ENCODE results near the gene CXCL5.
"Not testable (repeated sequence)": the region's sequence is repeated elsewhere in the genome, so short reads cannot be mapped to it uniquely, and the experiment has no call there.

Gene CXCL5

GRCh38 chr4:73976716-73977115 lies 21.8 kb downstream of the CXCL5 start:
- H3K27ac ChIP-seq = no peak overlapping the region
- DNase-seq (ENCODE audit: low read depth, low spot score) = no peak

GRCh38 chr4:73976217-73976616 lies 22.3 kb downstream of the CXCL5 start:
- no peak for DNase-seq (ENCODE audit: low read depth, low spot score)
- no peak overlapping the region for H3K27ac ChIP-seq

GRCh38 chr4:73974352-73974751 lies 24.1 kb downstream of the CXCL5 start:
- DNase-seq (ENCODE audit: low read depth, low spot score) = no peak
- no peak overlapping the region for H3K27ac ChIP-seq

GRCh38 chr4:73970945-73971344 lies 27.5 kb downstream of the CXCL5 start:
- no peak for DNase-seq (ENCODE audit: low read depth, low spot score)
- H3K27ac ChIP-seq = no peak overlapping the region

- DNase-seq (ENCODE audit: low read depth, low spot score) = no peak
- no peak overlapping the region for H3K27ac ChIP-seq
Observed at GRCh38 chr4:73970011-73970410, 28.5 kb downstream of the CXCL5 start.

- DNase-seq (ENCODE audit: low read depth, low spot score) = no peak
- H3K27ac ChIP-seq = no peak overlapping the region
Observed at GRCh38 chr4:73967866-73968265, 30.6 kb downstream of the CXCL5 start.

- no peak for DNase-seq (ENCODE audit: low read depth, low spot score)
- no peak overlapping the region for H3K27ac ChIP-seq
Observed at GRCh38 chr4:73964862-73965611, 33.4 kb downstream of the CXCL5 start.

GRCh38 chr4:73962724-73963123 lies 35.8 kb downstream of the CXCL5 start:
- H3K27ac ChIP-seq = no peak overlapping the region
- DNase-seq (ENCODE audit: low read depth, low spot score) = no peak

- not testable (repeated sequence) for H3K27ac ChIP-seq; DNase-seq (ENCODE audit: low read depth, low spot score)
Observed at GRCh38 chr4:73959041-73959440, 39.4 kb downstream of the CXCL5 start.

GRCh38 chr4:73952352-73952751 lies 46.1 kb downstream of the CXCL5 start:
- H3K27ac ChIP-seq = no peak overlapping the region

GRCh38 chr4:73950376-73950920 lies 48.0 kb downstream of the CXCL5 start:
- DNase-seq (ENCODE audit: low read depth, low spot score); H3K27ac ChIP-seq: not testable (repeated sequence)

More at GRCh38 chr4:73952352-73952751, 46.1 kb downstream of the CXCL5 start:
- no peak for DNase-seq (ENCODE audit: low read depth, low spot score)

GRCh38 chr4:73948990-73949706 lies 49.3 kb downstream of the CXCL5 start:
- no peak for DNase-seq (ENCODE audit: low read depth, low spot score)
- no peak overlapping the region for H3K27ac ChIP-seq

GRCh38 chr4:73948291-73948690 lies 50.2 kb downstream of the CXCL5 start:
- H3K27ac ChIP-seq = no peak overlapping the region
- DNase-seq (ENCODE audit: low read depth, low spot score) = no peak

GRCh38 chr4:73947239-73947985 lies 51.1 kb downstream of the CXCL5 start:
- no peak overlapping the region for H3K27ac ChIP-seq
- DNase-seq (ENCODE audit: low read depth, low spot score) = no peak

GRCh38 chr4:73945674-73946449 lies 52.6 kb downstream of the CXCL5 start:
- DNase-seq (ENCODE audit: low read depth, low spot score) = no peak
- H3K27ac ChIP-seq = no peak overlapping the region
